ENCODE data around the gene RAPGEF2.

DNA sequence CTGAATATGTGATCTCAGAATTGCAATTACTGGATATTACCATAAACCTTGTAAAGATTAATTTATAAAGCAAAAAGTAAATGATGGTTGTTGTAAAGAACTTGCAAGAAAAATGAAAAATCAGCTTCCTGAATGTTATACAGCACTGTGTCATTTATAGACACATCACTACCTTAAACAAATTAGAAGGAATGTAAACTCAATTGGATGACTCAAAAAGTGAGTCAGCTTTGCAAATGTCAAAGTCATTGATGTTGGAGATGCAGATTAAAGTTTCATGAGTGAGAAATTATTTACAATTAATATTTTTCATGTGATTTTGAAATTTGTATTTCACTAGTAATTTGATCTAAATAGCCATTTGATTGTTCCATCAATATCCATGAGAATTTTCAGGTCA is 193.2 kb downstream of the RAPGEF2 start:
- TF ChIP-seq POLR2A (IDR thresholded peaks at IDR 0.05): no peak
- no peak for TF ChIP-seq CTCF (IDR thresholded peaks at IDR 0.05)
